Fibroblast of villous mesenchyme (primary cell): ENCODE data around the gene PPP1R10. TPM values are rescaled to one million over a fixed set of nuclear protein-coding genes. Genes with fewer than 3 reads are reported as not detected.
A peak's percentile ranks its signal among the peaks of the same experiment; 100 is the strongest.

Experiments
- DNase-seq: peaks from one replicate; pipeline ENCODE4 v3.0.0-alpha.2; 2010; ENCODE audit warnings: low read depth
- H3K4me3 ChIP-seq: 2 replicates; pipeline ENCODE4 v1.5.1; 2011; ENCODE audit warnings: low read depth, mild to moderate bottlenecking, low read length
- CTCF ChIP-seq: IDR thresholded peaks from 2 replicates; pipeline ENCODE4 v1.5.1; 2012; ENCODE audit warnings: low read depth, mild to moderate bottlenecking, low read length; ENCODE audit not compliant: insufficient read depth
- total RNA-seq: library from RNA; depleted of rRNA; stranded (reverse); fragments of >200 nt; gene quantifications from 2 replicates; pipeline ENCODE4 v1.2.3, GENCODE V29; 2012

PPP1R10 gene
- total RNA-seq, 1 donor, result 70.4 TPM

GRCh38 chr6:30614044-30614842 lies 2.8 kb downstream of the PPP1R10 start:
- TF ChIP-seq CTCF, result no peak
- peak; percentile 11 for DNase-seq
- H3K4me3 ChIP-seq, result peak overlapping the region; percentile 98

DNA sequence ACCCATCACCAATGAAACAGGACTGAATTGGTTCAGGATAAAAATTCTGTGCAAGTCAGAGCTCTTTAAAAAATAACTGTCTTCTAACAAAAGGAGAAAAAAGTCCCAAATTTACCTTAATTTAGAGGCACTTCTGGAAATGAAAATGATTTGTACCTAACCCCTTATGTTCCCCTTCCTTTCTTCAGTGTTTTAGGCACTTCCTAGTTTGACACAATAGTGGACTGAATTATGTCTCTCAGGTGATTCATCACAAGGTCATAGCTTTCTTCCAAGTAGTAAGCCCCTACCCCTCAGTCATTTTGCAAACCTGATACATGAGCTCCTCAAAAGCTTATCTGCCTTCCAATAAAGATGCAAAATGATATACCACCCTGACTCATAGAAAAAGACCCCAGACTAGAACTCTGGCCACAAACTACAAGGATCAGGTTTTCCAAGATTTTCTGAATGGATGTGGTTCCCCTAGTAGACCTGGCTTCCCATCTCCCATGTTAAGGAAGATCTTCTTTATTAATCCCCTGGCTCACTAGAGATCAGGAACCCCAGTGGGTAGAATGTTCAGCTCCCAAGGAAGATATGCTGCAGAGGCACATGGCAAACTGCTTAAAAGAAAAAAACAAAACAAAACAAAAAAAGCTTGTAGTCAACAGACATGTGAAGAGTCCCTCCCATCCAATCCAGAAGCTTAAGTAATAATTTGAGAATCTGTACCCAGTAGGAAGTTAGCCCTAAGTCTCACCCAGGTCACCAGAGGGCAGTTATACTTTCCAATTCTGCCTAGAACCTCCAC lies 3.6 kb downstream of the PPP1R10 start:
- no peak for TF ChIP-seq CTCF
- H3K4me3 ChIP-seq, result no peak overlapping the region
- DNase-seq, result peak; percentile 41

DNA sequence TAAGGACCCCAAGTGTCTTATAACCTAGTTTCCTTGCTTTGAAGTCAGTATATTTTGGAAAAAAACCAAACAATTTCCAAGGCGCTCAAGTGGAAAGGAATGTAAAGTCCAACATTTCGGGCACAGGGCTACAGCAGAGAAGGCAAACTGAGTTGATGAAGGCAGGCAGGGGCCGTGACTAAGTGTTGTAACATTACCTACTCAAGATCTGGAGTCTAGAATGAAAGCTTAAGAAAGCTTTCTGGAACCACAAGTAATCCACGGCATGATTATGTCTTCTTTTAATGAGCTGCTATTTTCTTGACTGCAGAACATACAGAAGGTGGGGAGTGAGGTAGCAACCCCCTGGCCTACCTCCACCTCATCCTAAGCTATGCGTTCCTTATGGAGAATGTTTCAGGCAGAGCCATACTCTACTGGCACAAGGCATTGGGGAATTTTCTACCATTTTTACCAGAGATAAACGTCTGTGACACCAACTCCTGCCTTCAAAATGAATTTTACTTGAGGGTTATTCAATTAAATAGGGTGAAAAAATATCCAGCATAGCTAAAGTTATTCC lies 4.3 kb downstream of the PPP1R10 start:
- DNase-seq, result peak; percentile 58
- no peak for TF ChIP-seq CTCF
- no peak overlapping the region for H3K4me3 ChIP-seq

GRCh38 chr6:30612213-30612612 lies 4.8 kb downstream of the PPP1R10 start:
- H3K4me3 ChIP-seq, result no peak overlapping the region
- TF ChIP-seq CTCF, result peak; percentile 42
- DNase-seq, result peak; percentile 51

DNA sequence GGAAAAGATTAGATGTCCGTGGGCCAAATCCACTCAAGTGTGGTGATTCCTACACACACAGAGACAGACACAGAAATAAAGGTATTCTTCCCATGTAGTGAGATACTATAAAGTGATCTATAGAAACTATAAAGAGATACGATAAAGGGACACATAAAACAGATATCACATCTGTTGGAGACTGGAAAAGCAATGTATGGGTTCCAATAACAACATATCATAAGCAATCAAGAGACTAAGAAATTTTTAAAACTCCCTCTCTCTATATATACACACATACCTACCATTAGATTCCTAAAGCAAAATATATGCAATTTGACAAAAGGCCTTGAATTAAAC lies 5.2 kb downstream of the PPP1R10 start:
- no peak overlapping the region for H3K4me3 ChIP-seq
- no peak for TF ChIP-seq CTCF
- no peak for DNase-seq

DNA sequence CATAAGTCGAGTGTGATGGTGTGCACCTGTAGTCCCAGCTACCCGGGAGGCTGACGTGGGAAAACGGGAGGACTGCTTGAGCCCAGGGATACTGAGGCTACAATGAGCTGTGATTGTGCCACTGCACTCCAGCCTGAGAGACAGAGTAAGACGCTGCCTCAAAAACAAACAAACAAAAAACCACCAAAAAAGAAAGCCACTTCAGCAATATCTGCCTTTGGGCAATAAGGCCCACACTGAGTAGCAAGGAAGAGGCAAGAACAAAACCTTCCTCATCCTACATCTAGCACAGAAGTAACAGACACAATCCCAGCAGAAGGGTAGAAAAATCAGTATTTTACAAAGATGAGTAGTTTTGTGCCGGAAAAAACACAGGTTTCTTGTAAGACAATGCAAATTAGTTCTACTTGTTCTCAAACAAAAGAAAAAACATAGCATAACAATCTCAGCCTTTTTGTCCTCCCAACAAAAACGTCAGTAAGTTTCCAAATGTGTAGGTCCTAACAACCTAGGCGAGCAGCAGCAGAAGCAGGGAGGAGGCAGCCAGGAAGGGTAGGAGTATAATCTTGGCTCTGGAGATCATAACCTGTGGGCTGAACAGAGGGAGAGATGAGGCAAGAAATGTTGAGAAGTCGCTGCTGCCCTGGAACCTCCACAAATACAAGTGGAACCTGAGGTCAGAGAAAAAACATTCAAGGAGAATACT lies 5.7 kb downstream of the PPP1R10 start:
- peak; percentile 35 for DNase-seq
- no peak for TF ChIP-seq CTCF
- H3K4me3 ChIP-seq, result no peak overlapping the region
